GM19240 (cell line): ENCODE results near the gene MAP3K21.

Experiments used
- DNase-seq: peaks from one replicate; pipeline ENCODE4 v3.0.0; 2011; ENCODE audit warnings: low spot score; ENCODE audit not compliant: insufficient read length

MAP3K21 gene

DNA sequence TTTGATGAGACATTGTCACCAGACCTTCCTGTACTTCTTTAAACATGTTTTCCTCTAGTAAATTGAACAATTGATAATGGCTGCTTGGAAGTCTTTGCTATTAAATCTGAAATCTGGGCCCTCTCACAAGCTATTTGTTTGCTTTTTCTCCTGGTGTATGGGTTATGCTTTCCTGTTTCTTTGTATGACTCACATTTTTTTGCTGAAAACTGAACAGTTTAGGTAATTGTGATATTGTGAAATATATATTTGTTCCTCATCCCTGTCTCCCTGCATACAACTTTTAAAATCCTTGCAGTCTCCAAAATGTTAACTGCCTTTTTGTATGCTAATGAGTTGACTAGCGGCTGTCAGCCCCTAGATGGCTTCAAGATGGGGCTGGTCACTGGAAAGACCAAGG is 61.6 kb downstream of the MAP3K21 start:
- DNase-seq = no peak

DNA sequence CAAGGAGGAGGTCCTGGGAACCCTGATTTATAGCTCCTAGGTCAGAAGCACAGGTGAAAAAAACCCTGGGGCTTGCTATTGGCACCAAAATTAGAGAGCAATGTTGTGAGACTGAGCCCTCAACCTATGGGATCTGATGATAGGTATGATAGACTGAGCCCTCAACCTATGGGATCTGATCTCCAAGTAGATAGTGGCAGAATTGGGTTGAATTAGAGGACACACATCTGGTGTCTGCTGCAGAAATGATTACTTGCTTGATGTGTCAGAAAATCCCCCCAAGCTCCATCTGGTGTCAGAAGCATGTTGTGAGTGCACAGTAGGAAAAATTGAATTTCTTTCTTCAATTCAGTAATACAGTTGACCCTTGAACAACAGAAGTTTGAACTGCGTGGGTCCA is 62.4 kb downstream of the MAP3K21 start:
- no peak for DNase-seq

DNA sequence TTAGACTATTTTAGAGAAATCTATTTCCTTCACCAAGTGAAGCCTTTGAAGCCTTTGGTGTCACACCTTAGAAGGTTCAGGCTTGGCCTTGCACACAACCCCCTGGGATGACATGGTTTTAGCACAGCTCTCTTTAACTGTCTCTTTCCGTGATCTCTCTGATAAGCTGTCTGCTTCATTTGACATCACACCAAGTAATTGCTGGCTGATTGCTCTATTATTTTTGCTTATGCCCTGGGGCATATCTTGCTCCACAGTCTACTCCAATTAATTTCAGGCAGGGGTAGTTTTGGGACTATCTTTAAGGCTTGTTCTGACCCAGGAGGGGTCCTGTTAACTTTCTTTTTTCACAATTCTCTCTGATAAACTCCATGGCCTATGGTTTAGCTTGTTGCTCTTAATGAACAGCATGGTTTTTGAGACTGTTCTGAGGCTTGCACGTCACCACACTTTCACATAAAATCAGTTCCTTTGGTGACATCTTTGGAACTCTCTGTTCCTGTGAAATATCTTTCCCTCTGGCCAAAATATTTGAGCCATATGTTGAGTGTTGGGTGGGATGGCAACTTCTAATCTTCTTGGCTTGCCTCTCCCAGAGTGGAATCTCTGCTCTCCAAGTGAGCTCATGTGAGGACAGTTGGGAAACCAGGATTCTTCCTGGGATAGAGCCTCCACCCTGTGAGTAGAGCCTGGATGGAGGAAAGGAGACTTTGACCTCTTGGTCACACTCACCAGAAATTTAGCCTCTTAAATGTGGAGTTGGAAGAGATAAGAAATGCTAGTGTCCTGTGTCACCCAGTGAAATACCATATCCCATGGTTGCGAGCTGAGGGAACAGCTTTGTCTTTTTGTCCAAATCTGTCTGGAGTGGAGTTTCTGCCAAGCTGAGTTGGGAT is 63.6 kb downstream of the MAP3K21 start:
- DNase-seq = no peak

DNA sequence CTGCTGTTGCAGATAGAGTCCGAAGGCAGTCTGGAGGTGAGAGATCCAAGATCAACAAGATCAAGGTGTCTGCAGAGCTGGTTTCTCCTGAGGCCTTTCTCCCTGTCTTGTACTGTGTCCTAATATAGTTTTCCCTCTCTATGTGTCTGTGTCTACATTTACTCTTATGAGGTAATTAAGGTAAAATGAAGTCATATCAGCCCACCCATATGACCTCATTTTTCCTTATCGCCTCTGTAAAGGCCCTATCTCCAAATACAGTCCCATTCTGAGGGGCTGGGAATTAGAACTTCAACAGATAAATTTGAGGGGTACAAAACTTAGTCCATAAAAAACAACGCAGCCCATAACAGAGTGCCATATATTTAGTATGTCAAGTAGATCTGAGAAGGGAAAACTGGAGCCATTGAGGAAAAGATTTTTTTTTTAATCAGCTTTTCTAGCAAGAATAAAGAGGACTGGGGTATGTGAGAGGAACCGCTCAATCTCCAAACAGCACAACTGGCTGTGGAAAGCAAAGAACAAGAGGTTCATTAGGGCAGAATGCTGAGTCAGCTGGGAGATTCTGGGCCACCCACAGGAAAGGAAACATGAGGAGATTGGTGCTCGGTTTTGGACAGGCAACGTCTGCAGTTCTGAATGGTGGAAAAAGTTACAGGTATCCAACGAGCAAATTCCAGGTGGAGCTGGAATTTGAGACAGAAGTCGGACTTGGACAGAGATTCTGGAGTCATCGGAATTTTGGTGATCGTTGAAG is 65.7 kb downstream of the MAP3K21 start:
- no peak for DNase-seq

DNA sequence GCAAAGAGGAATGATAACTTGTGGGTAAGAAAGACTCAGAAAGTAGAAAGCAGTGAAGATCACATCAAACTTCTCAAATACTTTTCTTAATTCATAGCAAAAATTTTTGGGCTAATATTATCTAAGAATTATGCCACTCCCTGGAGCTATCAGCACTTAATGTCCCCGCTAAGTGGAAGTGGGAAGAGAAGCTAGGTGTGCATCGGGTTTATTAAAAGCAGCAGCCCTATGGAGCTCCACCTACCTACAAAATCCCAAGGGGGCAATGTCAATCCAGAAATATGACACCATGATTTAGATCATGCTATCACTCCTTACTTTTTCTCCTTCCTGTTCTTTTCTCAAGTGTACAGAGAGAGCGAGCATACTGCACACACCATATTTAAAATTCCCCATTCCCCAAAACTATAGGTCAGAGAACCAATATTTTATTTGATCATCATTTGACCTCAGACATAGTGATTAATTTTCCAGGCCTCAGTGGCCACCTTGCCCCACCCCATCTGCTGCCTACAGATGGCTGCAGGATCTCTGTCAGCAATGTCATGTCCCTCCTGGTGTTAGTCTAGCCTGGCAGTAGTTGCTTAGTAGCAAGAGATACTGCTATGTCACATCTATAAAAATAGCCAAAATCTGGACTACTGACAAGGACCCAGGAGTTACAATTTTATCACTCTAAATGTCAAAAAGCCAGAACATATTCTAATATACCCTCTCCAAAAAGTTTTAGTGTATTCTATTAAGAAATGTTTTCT is 66.6 kb downstream of the MAP3K21 start:
- DNase-seq = no peak

DNA sequence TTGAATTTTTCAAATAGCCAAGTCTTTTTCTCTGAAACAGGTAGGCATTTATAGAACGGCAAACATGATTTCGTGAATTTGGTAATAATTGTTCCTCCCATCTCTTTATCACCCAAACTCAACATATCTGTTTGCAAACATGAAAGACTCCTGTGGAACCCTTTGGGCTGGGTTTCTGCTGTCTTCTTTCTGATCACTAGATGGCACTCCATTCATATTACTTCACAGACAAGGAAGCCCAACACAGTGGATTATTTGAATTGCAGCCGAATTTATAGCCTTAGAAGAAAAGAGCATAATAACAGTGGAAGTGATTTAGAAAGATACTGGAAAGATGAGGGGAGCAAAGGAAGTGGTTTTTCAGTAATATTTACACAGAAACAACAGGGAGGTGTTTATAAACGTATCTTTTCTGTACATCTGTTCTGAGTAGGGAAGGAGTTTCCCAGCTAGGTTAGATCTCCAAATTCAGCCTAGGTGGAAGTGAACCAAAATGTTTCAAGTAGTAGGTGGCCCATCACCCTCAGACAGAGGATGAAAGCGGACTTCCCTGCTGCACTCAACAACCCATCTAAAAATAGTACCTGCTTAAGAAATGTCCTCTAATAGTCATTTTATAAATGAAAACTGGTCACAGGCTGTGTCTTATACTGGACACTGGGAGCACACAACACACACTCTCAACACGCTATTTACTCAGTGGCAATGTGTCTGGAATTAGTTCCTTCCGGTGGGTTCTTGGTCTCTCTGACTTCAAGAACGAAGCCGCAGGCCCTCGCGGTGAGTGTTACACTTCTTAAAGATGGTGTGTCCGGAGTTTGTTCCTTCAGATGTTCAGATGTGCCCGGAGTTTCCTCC is 67.6 kb downstream of the MAP3K21 start:
- DNase-seq = peak; percentile 3

DNA sequence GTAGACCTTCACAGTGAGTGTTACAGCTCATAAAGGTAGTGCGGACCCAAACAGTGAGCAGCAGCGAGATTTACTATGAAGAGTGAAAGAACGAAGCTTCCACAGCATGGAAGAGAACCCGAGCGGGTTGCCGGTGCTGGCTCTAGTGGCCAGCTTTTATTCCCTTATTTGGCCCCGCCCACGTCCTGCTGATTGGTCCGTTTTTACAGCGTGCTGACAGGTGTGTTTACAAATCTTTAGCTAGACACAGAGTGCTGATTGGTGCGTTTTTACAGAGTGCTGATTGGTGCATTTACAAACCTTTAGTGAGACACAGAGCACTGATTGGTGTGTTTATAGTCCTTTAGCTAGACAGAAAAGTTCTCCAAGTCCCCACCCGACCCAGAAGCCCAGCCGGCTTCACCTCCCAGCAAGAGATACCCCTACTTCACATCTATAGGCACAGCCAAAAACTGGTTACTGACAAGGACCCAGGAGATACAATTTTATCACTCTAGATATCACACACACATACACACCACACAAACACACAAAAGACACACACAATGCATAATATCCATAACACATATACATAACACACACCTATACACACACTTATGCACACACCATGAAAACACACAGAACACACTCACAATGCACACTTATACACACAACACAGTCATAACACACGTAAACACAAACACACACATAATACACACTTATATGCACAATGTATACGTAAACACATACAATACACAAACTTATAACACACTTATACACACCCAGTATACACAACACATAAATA is 68.5 kb downstream of the MAP3K21 start:
- no peak for DNase-seq

DNA sequence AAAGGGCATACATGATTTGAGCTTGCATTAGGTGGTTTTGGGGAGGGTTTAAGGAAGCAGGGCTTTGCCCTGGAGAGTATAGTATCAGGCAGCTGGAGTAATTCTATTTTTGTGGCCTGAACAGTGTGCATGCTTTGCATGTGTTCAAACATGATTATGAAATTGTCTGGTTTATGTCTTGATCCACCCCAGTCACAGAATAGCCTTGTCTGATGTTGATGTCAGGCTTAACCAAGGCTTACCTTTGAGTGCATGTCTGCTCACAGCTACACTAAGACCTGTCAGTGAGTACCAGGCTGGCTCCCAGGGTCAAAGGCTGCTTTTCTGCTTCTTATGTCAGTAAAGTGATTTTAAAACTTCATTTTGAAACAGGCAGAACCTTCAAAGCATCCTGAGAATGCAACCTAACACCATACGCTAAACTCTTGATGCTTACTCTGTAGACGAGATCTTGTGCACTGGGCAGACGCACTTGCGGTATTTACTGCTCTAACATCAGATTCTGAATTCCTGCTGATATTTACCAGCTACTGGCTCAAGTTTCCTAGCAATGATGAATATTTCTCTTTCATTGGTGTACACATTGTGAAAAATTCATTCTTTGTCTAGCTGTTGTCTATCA is 78.9 kb downstream of the MAP3K21 start:
- DNase-seq = no peak

DNA sequence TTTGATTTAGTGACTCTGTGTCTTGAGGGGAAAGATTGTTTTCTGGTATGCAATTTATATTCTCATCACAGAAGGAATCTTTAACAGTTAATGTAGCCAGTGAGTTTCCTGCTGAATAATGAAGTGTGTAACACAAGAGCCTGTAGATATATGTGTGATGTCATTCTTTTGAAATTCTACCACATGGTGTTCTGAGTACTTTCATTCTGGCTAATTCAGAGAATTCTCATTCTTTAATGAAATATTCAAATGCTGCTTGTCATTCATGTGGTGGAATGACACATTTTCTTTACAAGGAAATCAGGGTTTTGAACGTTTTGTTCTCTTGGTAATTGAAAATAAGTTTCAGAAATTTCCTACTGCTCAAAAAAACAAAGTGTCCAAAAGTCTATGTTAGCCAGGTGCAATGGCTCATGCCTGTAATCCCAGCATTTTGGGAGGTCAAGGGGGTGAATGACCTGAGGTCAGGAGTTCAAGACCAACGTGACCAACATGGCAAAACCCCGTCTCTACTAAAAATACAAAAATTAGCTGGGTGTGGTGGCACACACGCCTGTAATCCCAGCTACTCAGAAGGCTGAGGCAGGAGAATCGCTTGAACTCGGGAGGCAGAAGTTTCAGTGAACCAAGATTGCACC is 79.6 kb downstream of the MAP3K21 start:
- DNase-seq = no peak

DNA sequence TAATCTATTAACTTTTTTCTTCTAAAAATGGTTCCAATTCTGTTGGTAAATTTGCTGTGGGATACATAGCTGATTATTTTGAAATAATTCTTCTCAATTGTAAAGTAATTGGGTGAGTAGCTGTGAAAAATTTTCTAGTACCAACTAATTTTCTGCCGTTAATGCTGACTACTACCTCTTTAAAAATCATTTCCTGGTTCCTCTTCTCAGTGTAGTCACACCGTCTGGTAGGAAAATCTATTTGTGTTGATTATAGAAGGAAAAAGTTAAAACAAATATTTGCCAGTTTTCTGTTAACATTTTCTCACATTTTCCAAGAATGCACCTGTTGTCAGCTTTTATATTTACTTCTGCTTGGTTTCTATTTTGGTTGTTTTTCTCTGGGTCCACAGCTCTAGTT is 82.0 kb downstream of the MAP3K21 start:
- no peak for DNase-seq

DNA sequence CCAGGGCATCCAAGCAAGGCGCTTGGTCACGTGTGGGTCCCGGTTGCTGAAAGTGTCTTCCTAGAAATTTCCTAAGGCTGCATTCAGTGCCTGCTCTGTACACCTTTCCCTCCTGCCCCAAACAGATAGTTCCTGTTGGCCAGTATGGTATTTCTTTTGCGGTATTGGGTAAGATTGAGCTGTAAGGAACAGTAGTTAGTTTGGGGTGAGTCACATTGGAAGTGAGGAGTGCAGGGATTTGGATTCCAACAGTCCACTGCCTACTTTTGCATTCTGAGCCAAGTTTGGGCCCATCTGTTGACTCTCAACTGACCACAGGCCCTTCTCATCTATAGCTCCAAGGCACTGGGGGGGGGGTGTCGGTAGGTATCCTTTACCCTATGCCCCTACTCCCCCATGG is 83.4 kb downstream of the MAP3K21 start:
- DNase-seq = no peak

DNA sequence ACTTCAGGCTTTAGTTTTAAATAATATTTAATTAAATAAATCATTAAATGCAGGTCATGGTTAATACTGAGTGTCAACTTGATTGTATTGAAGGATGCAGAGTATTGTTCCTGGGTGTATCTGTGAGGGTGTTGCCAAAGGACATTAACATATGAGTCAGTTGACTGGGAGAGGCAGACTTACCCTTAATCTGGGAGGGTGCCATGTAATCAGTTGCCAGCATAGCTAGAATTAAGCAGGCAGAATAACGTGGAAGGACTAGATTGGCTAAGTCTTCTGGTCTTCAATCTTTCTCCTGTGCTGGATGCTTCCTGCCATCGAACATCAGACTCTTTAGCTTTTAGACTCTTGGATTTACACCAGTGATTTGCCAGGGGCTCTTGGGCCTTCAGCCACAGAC is 85.3 kb downstream of the MAP3K21 start:
- DNase-seq = no peak

DNA sequence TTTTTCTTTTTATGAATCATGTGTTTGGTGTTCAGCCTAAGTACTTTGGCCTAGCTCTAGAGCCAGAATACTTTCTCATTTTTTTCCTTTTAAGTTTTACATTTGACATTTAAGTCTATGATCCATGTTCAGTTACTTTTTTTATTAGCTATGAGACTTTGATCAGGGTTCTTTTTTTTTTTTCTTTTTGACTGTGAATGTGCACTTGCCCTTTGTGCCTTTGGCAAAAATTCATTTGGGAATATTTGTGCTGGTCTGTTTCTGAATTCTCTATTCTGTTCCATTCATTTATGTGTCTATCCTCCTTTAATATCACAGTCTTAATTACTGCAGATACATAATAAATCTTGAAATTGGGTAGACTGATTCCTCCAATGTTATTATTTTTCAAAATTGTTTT is 93.8 kb downstream of the MAP3K21 start:
- DNase-seq = no peak

DNA sequence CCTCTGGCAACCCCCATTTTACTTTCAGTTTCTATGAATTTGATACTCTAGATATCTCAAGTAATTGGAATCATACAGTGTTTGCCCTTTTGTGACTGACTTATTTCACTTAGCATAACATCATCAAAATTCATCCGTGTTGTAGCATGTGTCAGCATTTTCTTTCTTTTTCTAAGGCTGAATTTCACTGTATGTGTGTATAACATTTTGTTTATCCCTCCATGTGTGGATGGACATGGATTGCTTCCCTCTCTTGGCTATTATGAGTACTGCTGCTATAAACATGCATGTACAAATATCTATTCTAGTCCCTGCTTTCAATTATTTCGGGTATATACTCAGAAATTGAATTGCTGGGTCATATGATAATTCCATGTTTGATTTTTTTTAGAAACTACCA is 97.3 kb downstream of the MAP3K21 start:
- DNase-seq = no peak

DNA sequence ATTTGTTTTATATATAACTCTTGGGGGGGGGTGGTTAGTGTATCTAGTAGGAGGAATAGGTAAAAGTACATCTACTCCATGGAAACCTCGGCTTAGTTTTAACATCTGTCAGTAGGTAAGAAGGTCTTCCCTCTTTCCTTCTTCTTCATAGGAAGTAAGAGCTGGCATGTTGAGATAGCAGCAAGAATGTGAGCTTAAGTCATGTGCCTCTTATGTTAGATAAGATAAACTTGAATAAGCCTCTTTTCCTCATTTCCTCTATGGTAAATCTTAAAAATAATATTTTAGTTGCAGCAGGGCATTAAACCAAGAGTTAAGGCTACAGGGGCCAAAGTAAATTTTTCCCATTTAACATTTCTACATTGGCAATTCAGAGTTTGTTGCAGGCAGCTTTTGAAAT is 100.4 kb downstream of the MAP3K21 start:
- no peak for DNase-seq

DNA sequence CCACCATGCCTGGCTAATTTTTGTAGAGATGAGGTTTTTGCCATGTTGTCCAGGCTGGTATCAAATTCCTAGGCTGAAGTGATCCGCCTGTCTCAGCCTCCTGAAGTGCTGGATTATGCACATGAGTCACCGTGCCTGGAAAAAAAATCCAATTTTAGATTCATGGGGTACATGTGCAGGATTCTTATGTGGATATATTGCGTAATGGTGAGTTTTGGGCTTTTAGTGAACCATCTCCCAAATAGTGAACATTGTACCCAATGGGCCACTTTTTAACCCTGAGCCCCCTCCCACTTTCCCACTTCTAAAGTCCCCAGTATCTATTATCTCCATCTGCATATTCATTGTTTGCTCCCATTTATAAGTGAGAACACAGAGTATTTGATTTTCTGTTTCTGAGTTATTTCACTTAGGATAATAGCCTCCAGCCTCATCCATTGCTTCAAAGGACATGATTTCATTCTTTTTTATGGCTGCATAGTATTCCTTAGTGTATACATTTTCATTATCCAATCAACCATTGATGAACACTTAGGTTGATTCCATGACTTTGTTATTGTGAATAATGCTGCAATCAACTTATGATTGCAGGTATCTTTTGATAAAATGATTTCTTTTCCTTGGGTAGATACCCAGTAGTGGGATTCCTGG is 104.4 kb downstream of the MAP3K21 start:
- DNase-seq = no peak

DNA sequence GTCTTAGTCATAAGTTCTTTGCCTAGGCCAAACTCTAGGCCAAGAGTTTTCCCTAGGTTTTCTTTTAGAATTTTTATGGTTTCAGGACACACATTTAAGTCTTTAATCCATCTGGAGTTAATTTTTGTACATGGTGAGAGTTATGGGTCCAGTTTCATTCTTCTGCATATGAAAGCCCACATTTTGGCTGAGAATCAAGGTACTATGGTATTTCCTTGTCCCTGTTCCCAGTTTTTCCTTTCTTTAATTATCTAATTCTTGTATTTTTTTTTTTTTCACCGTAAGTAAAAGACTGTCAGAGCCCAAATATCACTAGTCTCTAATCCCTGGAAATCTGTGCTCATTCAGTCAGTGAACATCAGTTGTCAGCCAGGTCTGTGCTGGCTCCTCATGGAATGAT is 105.4 kb downstream of the MAP3K21 start:
- DNase-seq = no peak

DNA sequence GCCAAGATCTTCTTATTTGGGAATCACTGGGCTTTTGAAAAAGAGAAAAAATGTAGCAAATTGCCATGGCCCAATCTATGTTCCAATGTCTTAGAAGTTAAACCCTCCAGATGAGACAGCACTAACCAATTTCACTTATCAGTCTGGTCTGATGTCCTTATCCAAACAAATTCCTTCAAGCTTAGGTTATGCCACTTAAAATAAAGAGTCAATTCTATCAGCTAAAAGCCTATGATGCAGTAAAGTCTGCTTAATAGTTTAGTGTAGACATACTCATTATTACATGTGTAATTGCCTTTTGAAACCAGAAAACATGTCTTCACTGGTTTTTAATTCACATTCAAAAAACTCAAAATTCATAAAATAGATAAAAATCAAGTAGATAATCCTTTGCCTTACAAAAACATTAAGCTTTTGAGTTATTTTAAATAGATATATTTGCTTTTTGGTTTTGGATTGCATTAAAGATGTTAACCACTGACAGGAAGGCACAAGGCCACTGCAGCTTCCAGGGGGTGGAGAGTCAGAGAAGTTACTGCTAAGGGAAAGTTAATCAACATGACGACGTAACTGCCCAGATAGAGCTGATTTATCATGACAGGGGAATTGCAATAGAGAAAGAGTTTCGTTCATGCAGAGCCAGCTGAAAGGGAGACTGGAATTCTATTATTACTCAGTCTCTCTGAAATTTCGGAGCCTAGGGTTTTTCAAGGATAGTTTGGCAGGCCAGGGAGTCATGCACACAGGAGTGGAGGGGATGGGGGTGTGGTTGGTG is 106.1 kb downstream of the MAP3K21 start:
- no peak for DNase-seq
